A673 (cell line): Measurements from ENCODE around the gene HMX2. TPM values are rescaled to one million over a fixed set of nuclear protein-coding genes. Genes with fewer than 3 reads are reported as not detected.
A peak's percentile ranks its signal among the peaks of the same experiment; 100 is the strongest.

Source experiments
- BruUV-seq: library from RNA; stranded (reverse); fragments of 400-500 nt; replicated peaks from 2 replicates; lab custom pipeline; 2021; lab: Mats Ljungman, UMichigan
- CTCF ChIA-PET: fragments of 300-600 bp; sonication (Branson Sonifier 250); formaldehyde crosslinking; loops from one replicate; lab custom pipeline; 2022; ENCODE audit warnings: antibody characterized with exemption; lab: Charles Lee
- POLR2A ChIA-PET: fragments of 300-600 bp; sonication (Branson Sonifier 250); formaldehyde crosslinking; loops from one replicate; lab custom pipeline; 2022; ENCODE audit warnings: antibody characterized with exemption; ENCODE audit not compliant: low non-redundant PET; lab: Charles Lee
- DNase-seq: peaks from one replicate; pipeline ENCODE4 v3.0.0-alpha.2; 2015; ENCODE audit warnings: low spot score
- H3K27ac ChIP-seq: fragments of 200-600 bp; sonication (generic); 2 replicates; pipeline ENCODE4 v1.5.1; 2016; ENCODE audit warnings: mixed run types, low read depth, mild to moderate bottlenecking, mixed read lengths, antibody characterized with exemption, low read length; ENCODE audit not compliant: poor library complexity, severe bottlenecking
- H3K27me3 ChIP-seq: fragments of 200-600 bp; sonication (generic); replicated peaks from 2 replicates; pipeline ENCODE4 v1.6.1; 2017; ENCODE audit warnings: mixed run types, low read depth, mild to moderate bottlenecking, mixed read lengths, antibody characterized with exemption, low read length; ENCODE audit not compliant: insufficient read depth, poor library complexity
- H3K36me3 ChIP-seq: fragments of 200-600 bp; sonication (generic); 2 replicates; pipeline ENCODE4 v1.6.1; 2016; ENCODE audit warnings: mixed run types, mild to moderate bottlenecking, mixed read lengths, antibody characterized with exemption, low read length; ENCODE audit not compliant: insufficient read depth, poor library complexity, severe bottlenecking
- H3K4me1 ChIP-seq: fragments of 200-600 bp; sonication (generic); 2 replicates; pipeline ENCODE4 v1.6.1; 2017; ENCODE audit warnings: mixed run types, mild to moderate bottlenecking, mixed read lengths, antibody characterized with exemption, low read length; ENCODE audit not compliant: insufficient read depth, poor library complexity, severe bottlenecking
- H3K4me3 ChIP-seq: fragments of 200-600 bp; sonication (generic); 2 replicates; pipeline ENCODE4 v1.5.1; 2016; ENCODE audit warnings: low read depth, mixed run types, mild to moderate bottlenecking, mixed read lengths, low read length; ENCODE audit not compliant: poor library complexity, severe bottlenecking
- H3K9me3 ChIP-seq: fragments of 200-600 bp; sonication (generic); 2 replicates; pipeline ENCODE4 v1.6.1; 2016; ENCODE audit warnings: mixed run types, low read depth, mild to moderate bottlenecking, mixed read lengths, antibody characterized with exemption, low read length; ENCODE audit not compliant: poor library complexity, severe bottlenecking
- EZH2 ChIP-seq: fragments of 200-600 bp; sonication (generic); IDR thresholded peaks from 2 replicates; pipeline ENCODE4 v1.6.1; 2017; ENCODE audit warnings: borderline replicate concordance, low read depth, mild to moderate bottlenecking, mixed read lengths, antibody characterized with exemption, low read length; ENCODE audit not compliant: poor library complexity, severe bottlenecking
- intact Hi-C: fragments of 100-400 bp; cut with micrococcal nuclease; formaldehyde crosslinking; loops from one replicate; pipeline ENCODE4 v1.10.0; 2022; ENCODE audit not compliant: unreplicated experiment
- total RNA-seq: library from RNA; stranded (reverse); gene quantifications from 2 replicates; pipeline ENCODE4 v1.2.3, GENCODE V29; 2021
- TF ChIP-seq, protein P1 (sequence below): fragments of 300-800, 200-600 bp; sonication (generic); conservative IDR thresholded peaks from 2 replicates; pipeline ENCODE4 v1.5.1; 2017; ENCODE audit warnings: low read depth, mild to moderate bottlenecking, antibody characterized with exemption, low read length, moderate library complexity, mixed read lengths

HMX2 gene
- total RNA-seq, 1 experiment from 2014 or later = not detected

DNA sequence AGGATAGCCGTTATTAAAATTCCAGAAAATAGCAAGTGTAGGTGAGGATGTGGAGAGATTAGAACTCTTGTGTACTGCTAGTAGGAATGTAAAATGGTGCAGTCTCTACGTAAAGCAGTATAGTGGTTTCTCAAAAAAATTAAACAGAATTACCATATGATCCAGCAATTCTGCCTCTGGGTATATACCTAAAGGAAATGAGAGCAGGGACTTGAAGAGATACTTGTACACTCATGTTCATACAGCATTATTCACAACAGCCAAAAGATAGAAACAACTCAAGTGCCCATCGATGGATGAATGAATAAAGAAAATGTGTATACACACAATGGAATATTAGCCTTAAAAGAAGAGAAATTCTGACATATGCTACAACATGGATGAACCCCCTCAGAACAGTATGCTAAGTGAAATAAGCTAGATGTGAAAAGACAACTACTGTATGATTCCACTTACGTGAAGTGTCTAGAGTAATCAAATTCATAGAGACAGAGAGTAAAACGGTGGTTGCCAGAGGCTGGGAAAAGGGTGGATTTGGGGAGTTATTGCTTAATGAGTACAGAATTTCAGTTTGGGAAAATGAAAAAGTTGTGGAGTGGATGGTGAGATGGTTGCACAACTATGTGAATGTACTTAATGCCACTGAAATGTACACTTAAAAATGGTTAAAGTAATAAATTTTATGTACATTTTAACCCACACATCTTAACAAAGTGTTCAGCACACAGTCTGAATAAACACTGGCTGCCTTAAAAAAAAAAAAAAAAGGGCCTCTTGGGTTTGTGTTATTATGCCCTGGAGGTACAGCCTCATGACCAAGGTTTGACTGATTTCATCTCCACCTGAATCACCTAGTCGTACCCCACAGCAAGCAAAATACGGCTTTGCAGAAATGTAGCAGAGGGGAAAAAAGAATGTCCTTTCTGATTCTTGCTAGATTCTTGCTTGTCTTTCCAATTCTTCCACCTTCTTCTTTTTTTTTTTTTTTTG is 32.5 kb downstream of the HMX2 start:
- H3K27me3 ChIP-seq = no peaks in the 10 kb centered on the region
- no peak overlapping the region for H3K27ac ChIP-seq
- BruUV-seq = no TSS peak
- H3K4me1 ChIP-seq = no peaks in the 10 kb centered on the region
- intact Hi-C loops = no loop called here
- no peak for TF ChIP-seq EZH2
- TF ChIP-seq, protein P1, sequence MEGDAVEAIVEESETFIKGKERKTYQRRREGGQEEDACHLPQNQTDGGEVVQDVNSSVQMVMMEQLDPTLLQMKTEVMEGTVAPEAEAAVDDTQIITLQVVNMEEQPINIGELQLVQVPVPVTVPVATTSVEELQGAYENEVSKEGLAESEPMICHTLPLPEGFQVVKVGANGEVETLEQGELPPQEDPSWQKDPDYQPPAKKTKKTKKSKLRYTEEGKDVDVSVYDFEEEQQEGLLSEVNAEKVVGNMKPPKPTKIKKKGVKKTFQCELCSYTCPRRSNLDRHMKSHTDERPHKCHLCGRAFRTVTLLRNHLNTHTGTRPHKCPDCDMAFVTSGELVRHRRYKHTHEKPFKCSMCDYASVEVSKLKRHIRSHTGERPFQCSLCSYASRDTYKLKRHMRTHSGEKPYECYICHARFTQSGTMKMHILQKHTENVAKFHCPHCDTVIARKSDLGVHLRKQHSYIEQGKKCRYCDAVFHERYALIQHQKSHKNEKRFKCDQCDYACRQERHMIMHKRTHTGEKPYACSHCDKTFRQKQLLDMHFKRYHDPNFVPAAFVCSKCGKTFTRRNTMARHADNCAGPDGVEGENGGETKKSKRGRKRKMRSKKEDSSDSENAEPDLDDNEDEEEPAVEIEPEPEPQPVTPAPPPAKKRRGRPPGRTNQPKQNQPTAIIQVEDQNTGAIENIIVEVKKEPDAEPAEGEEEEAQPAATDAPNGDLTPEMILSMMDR = no peak
- peaks cover 18% of the 10 kb centered on the region for H3K9me3 ChIP-seq
- no peak overlapping the region for H3K4me3 ChIP-seq
- ChIA-PET CTCF (no interaction called here), POLR2A (no interaction called here)
- DNase-seq = no peak
- H3K36me3 ChIP-seq = no peaks in the 10 kb centered on the region

DNA sequence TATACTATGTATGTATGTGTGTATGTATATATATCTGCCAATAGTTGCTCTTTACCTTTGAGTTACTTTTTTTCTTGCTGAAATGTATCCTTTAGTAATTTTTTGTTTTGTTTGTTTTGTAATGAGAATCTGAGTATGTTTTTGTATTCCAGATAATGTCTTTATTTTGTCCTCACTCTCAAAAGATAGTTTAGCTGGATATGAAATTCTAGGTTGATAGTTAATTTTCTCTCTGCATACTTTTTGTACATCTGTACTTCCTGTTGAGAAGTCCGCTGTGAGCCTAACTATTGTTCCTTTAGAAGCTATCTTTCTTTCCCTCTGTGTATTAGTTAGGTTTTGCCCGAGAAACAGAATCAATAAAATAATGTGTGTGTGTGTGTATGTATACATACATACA is 35.8 kb downstream of the HMX2 start:
- no peak for DNase-seq
- no peak for TF ChIP-seq EZH2
- peaks cover 18% of the 10 kb centered on the region for H3K9me3 ChIP-seq
- POLR2A ChIA-PET = no interaction called here
- H3K4me3 ChIP-seq = no peak overlapping the region
- H3K4me1 ChIP-seq = no peaks in the 10 kb centered on the region
- H3K27me3 ChIP-seq = no peaks in the 10 kb centered on the region
- CTCF ChIA-PET = no interaction called here
- BruUV-seq = no TSS peak
- intact Hi-C loops = no loop called here
- no peaks in the 10 kb centered on the region for H3K36me3 ChIP-seq
- H3K27ac ChIP-seq = no peak overlapping the region

DNA sequence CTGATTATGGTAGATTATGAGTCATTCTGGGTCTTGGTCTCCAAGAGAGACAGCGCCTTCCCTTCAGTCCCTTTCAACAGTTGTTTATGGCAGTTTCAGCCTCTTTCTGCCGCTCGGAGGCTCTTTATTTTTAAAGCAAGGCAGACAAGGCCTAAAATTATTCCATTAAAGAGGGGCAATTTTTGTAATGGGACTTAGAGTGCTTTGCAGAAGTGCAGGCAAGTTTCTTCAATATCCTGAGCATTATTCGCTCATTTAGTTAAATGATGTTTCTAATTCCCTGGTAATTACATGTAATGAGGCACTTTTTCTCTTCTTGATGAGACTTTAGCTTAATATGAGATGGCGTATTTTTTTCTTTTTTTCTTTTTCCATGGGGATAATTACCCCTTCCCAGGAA is 39.8 kb downstream of the HMX2 start:
- ChIA-PET POLR2A (no interaction called here), CTCF (no interaction called here)
- TF ChIP-seq, protein P1 = no peak
- no peak for TF ChIP-seq EZH2
- DNase-seq = peak; percentile 33
- Histone ChIP-seq H3K4me3 (no peak overlapping the region), H3K9me3 (peaks cover 18% of the 10 kb centered on the region), H3K27ac (no peak overlapping the region), H3K4me1 (no peaks in the 10 kb centered on the region), H3K36me3 (no peaks in the 10 kb centered on the region), H3K27me3 (no peaks in the 10 kb centered on the region)
- BruUV-seq = no TSS peak
- intact Hi-C loops = no loop called here
